Activated CD4-positive, alpha-beta T cell treated with anti-CD3 and anti-CD28 coated beads for 36 hours (primary cell): ENCODE data around the gene ACOT7. TPM values are rescaled to one million over a fixed set of nuclear protein-coding genes. Genes with fewer than 3 reads are reported as not detected.

Source experiments
- ATAC-seq: fragments of 200-7000 bp; cut with Tn5 transposase; one replicate; pipeline ENCODE4 v1.10.0; 2021; ENCODE audit warnings: mild to moderate bottlenecking, moderate library complexity
- CTCF ChIA-PET: fragments of 350-600 bp; sonication (Branson Sonifier 250); formaldehyde crosslinking; loops from one replicate; lab custom pipeline; 2021; ENCODE audit warnings: antibody characterized with exemption; lab: Charles Lee
- POLR2A ChIA-PET: fragments of 350-600 bp; sonication (Branson Sonifier 250); formaldehyde crosslinking; loops from one replicate; lab custom pipeline; 2021; ENCODE audit warnings: antibody characterized with exemption, inconsistent platforms; lab: Charles Lee
- DNase-seq: peaks from one replicate; pipeline ENCODE4 v3.0.0-alpha.2; 2020
- H3K27ac Mint-ChIP-seq: one replicate; pipeline ENCODE4 v1.8.0; 2021; ENCODE audit warnings: mixed read lengths
- H3K27me3 Mint-ChIP-seq: one replicate; pipeline ENCODE4 v1.8.0; 2021; ENCODE audit warnings: mixed read lengths
- H3K36me3 Mint-ChIP-seq: one replicate; pipeline ENCODE4 v1.8.0; 2021; ENCODE audit warnings: low read depth, mixed read lengths
- H3K4me1 Mint-ChIP-seq: one replicate; pipeline ENCODE4 v1.8.0; 2021; ENCODE audit warnings: mixed read lengths
- H3K4me3 Mint-ChIP-seq: one replicate; pipeline ENCODE4 v1.8.0; 2021; ENCODE audit warnings: mild to moderate bottlenecking, moderate library complexity, mixed read lengths
- H3K9me3 Mint-ChIP-seq: one replicate; pipeline ENCODE4 v1.8.0; 2021; ENCODE audit warnings: low read depth, mixed read lengths
- intact Hi-C, 2 experiments: fragments of 100-400 bp; cut with DNase I in 1 of 2; cut with micrococcal nuclease in 1 of 2; formaldehyde crosslinking; loops; one replicate each; pipeline versions ENCODE4 v1.14.2 to v1.15.1; 2022 to 2024; cut with DNase I, micrococcal nuclease
- total RNA-seq, 2 experiments: library from RNA; stranded (reverse); gene quantifications; one replicate each; pipeline ENCODE4 v1.2.3, GENCODE V29; 2021

ACOT7 gene
- total RNA-seq, 2 experiments from 2014 or later = 93.8 to 99.2 TPM

- Mint-ChIP-seq H3K4me3 (peak within 1 kb of the TSS; percentile 33), H3K27ac (no peak within 1 kb of the TSS), H3K4me1 (peaks cover 3% of the 10 kb centered on the region), H3K9me3 (no peaks in the 10 kb centered on the region), H3K27me3 (peaks cover 3% of the 10 kb centered on the region), H3K36me3 (peaks cover 1% of the 10 kb centered on the region)
- ChIA-PET POLR2A (no interaction called here), CTCF (interaction anchor here (0.5 to 3.2 kb wide), 2 partner anchors 15 to 375 kb away, joined by 4 to 14 read pairs; no protein-coding TSS in a partner anchor)
- intact Hi-C loops = loop anchor here in 1 of 2 experiments (1.0 kb wide), 3 partner anchors 15 to 132 kb away; partner anchors contain the start of gene ACOT7
- ATAC-seq = peak; percentile 73
- DNase-seq = peak; percentile 73
Measured at GRCh38 chr1:6260961-6261614, 132.5 kb downstream of the ACOT7 start, which contains the start of gene GPR153. TSS of gene GPR153 (minus strand) at chr1:6261098. CDS start at chr1:6254905, 6,193 bp downstream.

GRCh38 chr1:6260433-6260934 lies 133.1 kb downstream of the ACOT7 start:
- Mint-ChIP-seq H3K27ac (no peak overlapping the region), H3K9me3 (no peaks in the 10 kb centered on the region), H3K36me3 (no peaks in the 10 kb centered on the region), H3K27me3 (peaks cover 3% of the 10 kb centered on the region), H3K4me1 (peaks cover 3% of the 10 kb centered on the region), H3K4me3 (no peak overlapping the region)
- POLR2A ChIA-PET = no interaction called here
- peak; percentile 42 for ATAC-seq
- peak; percentile 42 for DNase-seq
- CTCF ChIA-PET = interaction anchor here (3.2 kb wide), 1 partner anchor 14 kb away, joined by 14 read pairs; no protein-coding TSS in a partner anchor
- intact Hi-C loops = loop anchor here in 1 of 2 experiments (1.0 kb wide), 2 partner anchors 14 to 133 kb away; partner anchors contain the start of gene ACOT7

- no peaks in the 10 kb centered on the region for H3K36me3 Mint-ChIP-seq
- H3K4me1 Mint-ChIP-seq = peaks cover 3% of the 10 kb centered on the region
- ChIA-PET POLR2A (interaction anchor here (0.5 kb wide), 1 partner anchor 56 kb away, joined by 3 read pairs; no protein-coding TSS in a partner anchor), CTCF (interaction anchor here (0.6 to 3.2 kb wide), 3 partner anchors 13 to 345 kb away, joined by 3 to 14 read pairs (median 6); no protein-coding TSS in a partner anchor)
- H3K27ac Mint-ChIP-seq = no peak overlapping the region
- H3K4me3 Mint-ChIP-seq = no peak overlapping the region
- DNase-seq (peak; percentile 86), ATAC-seq (peak; percentile 53)
- no peaks in the 10 kb centered on the region for H3K9me3 Mint-ChIP-seq
- intact Hi-C loops = loop anchor here in 1 of 2 experiments (1.0 kb wide), 2 partner anchors 13 to 134 kb away; partner anchors contain the start of gene ACOT7
- peaks cover 3% of the 10 kb centered on the region for H3K27me3 Mint-ChIP-seq
Measured at GRCh38 chr1:6259491-6260362, 133.8 kb downstream of the ACOT7 start.

DNA sequence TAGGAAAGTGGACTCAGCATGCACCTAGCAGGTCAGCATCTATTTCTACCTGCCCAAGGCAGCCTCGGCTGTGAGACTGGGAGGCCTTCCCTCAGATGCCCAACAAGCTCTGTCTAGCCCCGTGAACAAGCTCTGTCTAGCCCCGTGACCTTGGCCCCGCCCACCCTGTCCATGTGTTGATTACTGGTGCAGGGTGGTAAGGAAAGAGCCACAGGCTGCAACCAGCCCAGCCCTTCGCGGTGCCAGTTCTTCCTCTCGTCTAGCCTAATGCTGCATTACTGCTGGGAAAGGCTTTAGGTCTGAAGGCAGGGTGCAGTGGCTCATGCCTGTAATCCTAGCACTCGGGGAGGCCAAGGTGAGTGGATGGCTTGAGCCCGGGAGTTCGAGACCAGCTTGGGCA lies 134.9 kb downstream of the ACOT7 start:
- POLR2A ChIA-PET = interaction anchor here (0.5 kb wide), 1 partner anchor 57 kb away, joined by 3 read pairs; no protein-coding TSS in a partner anchor
- CTCF ChIA-PET = interaction anchor here (1.5 to 1.8 kb wide), 2 partner anchors 12 to 164 kb away, joined by 5 to 6 read pairs; no protein-coding TSS in a partner anchor
- no peaks in the 10 kb centered on the region for H3K9me3 Mint-ChIP-seq
- no peak overlapping the region for H3K4me3 Mint-ChIP-seq
- H3K27ac Mint-ChIP-seq = no peak overlapping the region
- intact Hi-C loops = no loop called here
- DNase-seq = no peak
- H3K4me1 Mint-ChIP-seq = peaks cover 3% of the 10 kb centered on the region
- peaks cover 3% of the 10 kb centered on the region for H3K27me3 Mint-ChIP-seq
- ATAC-seq = no peak
- H3K36me3 Mint-ChIP-seq = no peaks in the 10 kb centered on the region

- Mint-ChIP-seq H3K27me3 (peaks cover 3% of the 10 kb centered on the region), H3K27ac (no peak overlapping the region), H3K9me3 (no peaks in the 10 kb centered on the region), H3K36me3 (no peaks in the 10 kb centered on the region), H3K4me1 (peaks cover 3% of the 10 kb centered on the region), H3K4me3 (no peak overlapping the region)
- POLR2A ChIA-PET = no interaction called here
- DNase-seq (no peak), ATAC-seq (no peak)
- intact Hi-C loops = no loop called here
- CTCF ChIA-PET = interaction anchor here (1.8 kb wide), 1 partner anchor 11 kb away, joined by 5 read pairs; no protein-coding TSS in a partner anchor
Measured at GRCh38 chr1:6257541-6258069, 136.0 kb downstream of the ACOT7 start.

DNA sequence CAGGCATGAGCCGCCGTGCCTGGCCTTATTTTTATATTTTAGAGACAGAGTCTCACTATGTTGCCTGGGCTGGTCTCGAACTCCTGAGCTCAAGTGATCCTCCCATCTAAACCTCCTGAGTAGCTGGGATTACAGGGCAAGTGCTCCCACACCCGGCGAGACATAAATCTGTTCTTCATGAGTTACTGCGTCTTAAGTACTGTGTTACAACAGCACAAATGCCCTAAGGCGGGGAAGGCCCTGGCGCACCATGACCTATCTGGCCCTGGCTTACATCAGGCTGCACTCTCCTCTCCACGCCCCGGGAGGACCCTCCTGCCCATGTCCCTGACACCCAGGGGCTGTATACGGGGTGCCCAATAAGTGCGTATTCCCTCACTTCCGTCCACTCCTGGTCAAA lies 136.9 kb downstream of the ACOT7 start:
- CTCF ChIA-PET = interaction anchor here (0.6 to 1.3 kb wide), 3 partner anchors 10 to 224 kb away, joined by 3 to 4 read pairs (median 4); no protein-coding TSS in a partner anchor
- Mint-ChIP-seq H3K4me3 (no peak overlapping the region), H3K27me3 (peaks cover 3% of the 10 kb centered on the region), H3K27ac (no peak overlapping the region), H3K9me3 (no peaks in the 10 kb centered on the region), H3K4me1 (peaks cover 3% of the 10 kb centered on the region), H3K36me3 (no peaks in the 10 kb centered on the region)
- DNase-seq = no peak
- ATAC-seq = no peak
- POLR2A ChIA-PET = no interaction called here
- intact Hi-C loops = no loop called here

- ATAC-seq (no peak), DNase-seq (no peak)
- no peak overlapping the region for H3K4me3 Mint-ChIP-seq
- H3K36me3 Mint-ChIP-seq = no peaks in the 10 kb centered on the region
- no peaks in the 10 kb centered on the region for H3K9me3 Mint-ChIP-seq
- peaks cover 3% of the 10 kb centered on the region for H3K4me1 Mint-ChIP-seq
- peaks cover 15% of the 10 kb centered on the region for H3K27me3 Mint-ChIP-seq
- intact Hi-C loops = no loop called here
- ChIA-PET CTCF (no interaction called here), POLR2A (no interaction called here)
- H3K27ac Mint-ChIP-seq = no peak overlapping the region
Measured at GRCh38 chr1:6254691-6255090, 138.9 kb downstream of the ACOT7 start.

- Mint-ChIP-seq H3K4me3 (no peak overlapping the region), H3K9me3 (no peaks in the 10 kb centered on the region), H3K27ac (no peak overlapping the region), H3K27me3 (peaks cover 15% of the 10 kb centered on the region), H3K4me1 (no peaks in the 10 kb centered on the region), H3K36me3 (no peaks in the 10 kb centered on the region)
- POLR2A ChIA-PET = no interaction called here
- CTCF ChIA-PET = no interaction called here
- intact Hi-C loops = no loop called here
- DNase-seq = no peak
- ATAC-seq = no peak
Measured at GRCh38 chr1:6253380-6253779, 140.2 kb downstream of the ACOT7 start.

DNA sequence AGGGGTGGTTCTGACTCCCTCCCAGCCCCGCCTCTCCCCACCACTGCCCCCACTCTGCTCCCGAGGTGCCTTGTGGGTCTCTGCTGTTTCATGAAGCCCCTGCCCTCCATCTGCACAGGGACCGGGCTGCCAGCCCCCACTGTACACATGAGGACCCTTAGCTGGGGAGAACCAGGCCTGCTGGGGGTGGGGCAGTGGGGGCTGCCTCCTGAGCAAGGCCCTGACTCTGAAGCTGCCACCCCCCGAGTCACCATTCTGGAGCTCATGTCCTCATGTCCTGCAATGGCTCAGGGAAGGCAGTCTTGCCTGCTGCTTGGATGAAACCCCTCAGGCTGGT lies 141.2 kb downstream of the ACOT7 start:
- H3K4me1 Mint-ChIP-seq = no peaks in the 10 kb centered on the region
- CTCF ChIA-PET = interaction anchor here (1.0 kb wide), 1 partner anchor 167 kb away, joined by 3 read pairs; the partner anchor contains the start of gene HES2

GRCh38 chr1:6251681-6252373 lies 141.7 kb downstream of the ACOT7 start:
- Mint-ChIP-seq H3K4me3 (no peak overlapping the region), H3K4me1 (no peaks in the 10 kb centered on the region), H3K36me3 (no peaks in the 10 kb centered on the region), H3K9me3 (no peaks in the 10 kb centered on the region), H3K27me3 (peaks cover 27% of the 10 kb centered on the region), H3K27ac (no peak overlapping the region)
- no peak for ATAC-seq
- intact Hi-C loops = no loop called here
- no peak for DNase-seq
- CTCF ChIA-PET = interaction anchor here (1.0 to 1.5 kb wide), 2 partner anchors 168 to 172 kb away, joined by 3 to 4 read pairs; partner anchors contain the start of gene HES2
- POLR2A ChIA-PET = no interaction called here

More for the DNA sequence above, 141.2 kb downstream of the ACOT7 start:
- Mint-ChIP-seq H3K27me3 (peaks cover 22% of the 10 kb centered on the region), H3K27ac (no peak overlapping the region), H3K36me3 (no peaks in the 10 kb centered on the region), H3K9me3 (no peaks in the 10 kb centered on the region), H3K4me3 (no peak overlapping the region)
- intact Hi-C loops = no loop called here
- ATAC-seq = no peak
- POLR2A ChIA-PET = interaction anchor here (0.5 to 0.6 kb wide), 2 partner anchors 10 to 206 kb away, joined by 3 to 4 read pairs; no protein-coding TSS in a partner anchor
- no peak for DNase-seq
